WERI-Rb-1 (cell line): ENCODE measurements around the gene CA7.

Experiments
- DNase-seq: peaks from one replicate; pipeline ENCODE4 v3.0.0-alpha.2; 2020
- H3K27ac ChIP-seq: fragments of 250-450 bp; sonication (Bioruptor Pico); 2 replicates; pipeline ENCODE4 v1.5.1; 2020; ENCODE audit warnings: mild to moderate bottlenecking, moderate library complexity
- H3K27me3 ChIP-seq: fragments of 250-450 bp; sonication (Bioruptor Pico); 2 replicates; pipeline ENCODE4 v1.5.1; 2021; ENCODE audit warnings: mild to moderate bottlenecking, low read depth, moderate library complexity; ENCODE audit not compliant: insufficient read depth, severe bottlenecking
- H3K36me3 ChIP-seq: fragments of 250-450 bp; sonication (Bioruptor Pico); 2 replicates; pipeline ENCODE4 v1.5.1; 2020; ENCODE audit warnings: mild to moderate bottlenecking, moderate library complexity
- H3K4me3 ChIP-seq: 2 replicates; pipeline ENCODE4 v1.5.1; 2011; ENCODE audit warnings: low read depth, mild to moderate bottlenecking, control low read depth, low read length
- H3K9me3 ChIP-seq: fragments of 250-450 bp; sonication (Bioruptor Pico); 2 replicates; pipeline ENCODE4 v1.5.1; 2021; ENCODE audit warnings: mild to moderate bottlenecking, moderate library complexity; ENCODE audit not compliant: severe bottlenecking
- TF ChIP-seq, protein P1 (sequence below): IDR thresholded peaks from 2 replicates; pipeline ENCODE4 v1.5.1; 2011; ENCODE audit warnings: low read depth, mild to moderate bottlenecking, control low read depth, inconsistent platforms, low read length

Gene CA7

DNA sequence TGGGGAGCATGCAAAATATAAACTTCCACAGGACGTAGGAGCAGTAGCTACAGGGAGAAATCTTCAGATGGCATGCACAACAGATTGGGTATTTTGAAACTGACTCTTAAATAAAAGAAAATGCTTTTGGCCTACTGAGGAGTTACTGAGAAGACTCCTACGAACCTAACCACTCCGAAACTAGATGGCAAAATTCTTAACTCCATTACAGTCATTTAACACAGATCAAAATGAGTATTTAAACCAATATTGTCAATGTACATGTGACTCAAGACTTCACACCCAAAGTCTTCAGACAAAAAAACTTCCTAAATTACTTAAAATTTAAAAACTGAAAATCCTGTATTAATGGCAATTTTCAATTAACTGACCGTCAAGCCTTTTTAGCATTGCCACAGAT lies 34.4 kb upstream of the CA7 start:
- TF ChIP-seq, protein P1, sequence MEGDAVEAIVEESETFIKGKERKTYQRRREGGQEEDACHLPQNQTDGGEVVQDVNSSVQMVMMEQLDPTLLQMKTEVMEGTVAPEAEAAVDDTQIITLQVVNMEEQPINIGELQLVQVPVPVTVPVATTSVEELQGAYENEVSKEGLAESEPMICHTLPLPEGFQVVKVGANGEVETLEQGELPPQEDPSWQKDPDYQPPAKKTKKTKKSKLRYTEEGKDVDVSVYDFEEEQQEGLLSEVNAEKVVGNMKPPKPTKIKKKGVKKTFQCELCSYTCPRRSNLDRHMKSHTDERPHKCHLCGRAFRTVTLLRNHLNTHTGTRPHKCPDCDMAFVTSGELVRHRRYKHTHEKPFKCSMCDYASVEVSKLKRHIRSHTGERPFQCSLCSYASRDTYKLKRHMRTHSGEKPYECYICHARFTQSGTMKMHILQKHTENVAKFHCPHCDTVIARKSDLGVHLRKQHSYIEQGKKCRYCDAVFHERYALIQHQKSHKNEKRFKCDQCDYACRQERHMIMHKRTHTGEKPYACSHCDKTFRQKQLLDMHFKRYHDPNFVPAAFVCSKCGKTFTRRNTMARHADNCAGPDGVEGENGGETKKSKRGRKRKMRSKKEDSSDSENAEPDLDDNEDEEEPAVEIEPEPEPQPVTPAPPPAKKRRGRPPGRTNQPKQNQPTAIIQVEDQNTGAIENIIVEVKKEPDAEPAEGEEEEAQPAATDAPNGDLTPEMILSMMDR = no peak
- Histone ChIP-seq H3K27me3 (no peaks in the 10 kb centered on the region), H3K36me3 (peaks cover 80% of the 10 kb centered on the region), H3K4me3 (no peak overlapping the region), H3K27ac (no peak overlapping the region), H3K9me3 (no peaks in the 10 kb centered on the region)
- DNase-seq = no peak

GRCh38 chr16:66810391-66810790 lies 33.8 kb upstream of the CA7 start:
- Histone ChIP-seq H3K9me3 (no peaks in the 10 kb centered on the region), H3K36me3 (peaks cover 77% of the 10 kb centered on the region), H3K4me3 (no peak overlapping the region), H3K27ac (no peak overlapping the region), H3K27me3 (no peaks in the 10 kb centered on the region)
- no peak for DNase-seq
- TF ChIP-seq, protein P1 = no peak

DNA sequence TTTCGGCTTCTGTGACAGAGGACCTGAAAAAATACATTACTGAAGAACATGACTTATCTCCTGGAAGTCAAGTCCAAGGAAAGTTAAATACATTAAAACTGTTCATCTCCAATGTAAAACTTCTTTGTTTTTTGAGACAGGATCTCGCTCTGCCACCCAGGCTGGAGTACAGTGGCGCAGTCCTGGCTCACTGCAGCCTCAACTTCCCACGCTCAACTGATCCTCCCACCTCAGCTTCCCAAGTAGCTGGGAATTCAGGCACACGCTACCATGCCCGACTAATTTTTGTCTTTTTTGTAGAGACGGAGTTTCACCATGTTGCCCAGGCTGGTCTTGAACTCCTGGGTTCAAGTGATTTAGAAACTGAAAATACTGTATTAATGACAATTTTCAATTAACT lies 33.2 kb upstream of the CA7 start:
- peaks cover 77% of the 10 kb centered on the region for H3K36me3 ChIP-seq
- H3K9me3 ChIP-seq = no peaks in the 10 kb centered on the region
- H3K27ac ChIP-seq = no peak overlapping the region
- TF ChIP-seq, protein P1 = no peak
- no peak for DNase-seq
- H3K4me3 ChIP-seq = no peak overlapping the region
- H3K27me3 ChIP-seq = no peaks in the 10 kb centered on the region

GRCh38 chr16:66814734-66815133 lies 29.5 kb upstream of the CA7 start:
- peaks cover 79% of the 10 kb centered on the region for H3K36me3 ChIP-seq
- TF ChIP-seq, protein P1 = no peak

DNA sequence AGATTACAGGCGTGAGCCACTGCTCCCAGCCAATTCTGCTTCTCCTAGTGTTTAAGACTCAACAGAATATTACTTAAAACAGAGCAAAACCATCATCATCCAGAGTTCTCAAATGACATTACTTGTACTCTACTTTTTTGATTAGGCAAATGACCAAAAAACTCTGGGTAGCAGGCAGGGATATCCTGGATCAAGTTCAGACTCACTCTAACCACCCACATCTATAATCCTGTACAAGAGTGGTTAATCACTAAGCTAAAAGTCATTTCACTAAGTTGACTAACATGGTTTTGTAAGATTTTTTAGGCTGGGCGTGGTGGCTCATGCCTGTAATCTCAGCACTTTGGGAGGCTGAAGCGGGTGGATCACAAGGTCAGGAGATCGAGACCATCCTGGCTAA lies 20.2 kb upstream of the CA7 start:
- H3K4me3 ChIP-seq = no peak overlapping the region
- H3K9me3 ChIP-seq = no peaks in the 10 kb centered on the region
- H3K36me3 ChIP-seq = peaks cover 91% of the 10 kb centered on the region
- no peaks in the 10 kb centered on the region for H3K27me3 ChIP-seq
- TF ChIP-seq, protein P1 = no peak
- DNase-seq = no peak
- H3K27ac ChIP-seq = no peak overlapping the region

More at GRCh38 chr16:66814734-66815133, 29.5 kb upstream of the CA7 start:
- DNase-seq = no peak
- Histone ChIP-seq H3K9me3 (no peaks in the 10 kb centered on the region), H3K27ac (no peak overlapping the region), H3K4me3 (no peak overlapping the region), H3K27me3 (no peaks in the 10 kb centered on the region)
